Stimulated activated naive CD8-positive, alpha-beta T cell treated with anti-CD3 and anti-CD28 coated beads, Interleukin-15, amount 100 ng/mL, for 72 hours (primary cell): Measurements from ENCODE around the gene UAP1.
"Not testable (repeated sequence)": the region's sequence is repeated elsewhere in the genome, so short reads cannot be mapped to it uniquely, and the experiment has no call there.

Experiments used
- ATAC-seq: fragments of 150-1000 bp; cut with Tn5 transposase; 2 replicates; pipeline ENCODE4 v1.10.0; 2021; ENCODE audit warnings: mild to moderate bottlenecking, moderate library complexity
- DNase-seq, 2 donors: peaks; one replicate each; pipeline ENCODE4 v3.0.0; 2021 to 2022
- H3K27ac Mint-ChIP-seq, 2 donors: one replicate each; pipeline ENCODE4 v1.8.0; 2022; ENCODE audit warnings: mild to moderate bottlenecking in 2 of 2, mixed read lengths in 2 of 2, moderate library complexity in 2 of 2
- H3K27me3 Mint-ChIP-seq: one replicate; pipeline ENCODE4 v1.8.0; 2022; ENCODE audit warnings: mixed read lengths
- H3K4me1 Mint-ChIP-seq: one replicate; pipeline ENCODE4 v1.8.0; 2022; ENCODE audit warnings: mild to moderate bottlenecking, mixed read lengths
- H3K4me3 Mint-ChIP-seq, 2 donors: one replicate each; pipeline ENCODE4 v1.8.0; 2022; ENCODE audit warnings: mild to moderate bottlenecking in 2 of 2, mixed read lengths in 2 of 2, moderate library complexity in 1 of 2
- H3K9me3 Mint-ChIP-seq, 2 donors: one replicate each; pipeline ENCODE4 v1.8.0; 2022; ENCODE audit warnings: mixed read lengths in 2 of 2

Gene UAP1

DNA sequence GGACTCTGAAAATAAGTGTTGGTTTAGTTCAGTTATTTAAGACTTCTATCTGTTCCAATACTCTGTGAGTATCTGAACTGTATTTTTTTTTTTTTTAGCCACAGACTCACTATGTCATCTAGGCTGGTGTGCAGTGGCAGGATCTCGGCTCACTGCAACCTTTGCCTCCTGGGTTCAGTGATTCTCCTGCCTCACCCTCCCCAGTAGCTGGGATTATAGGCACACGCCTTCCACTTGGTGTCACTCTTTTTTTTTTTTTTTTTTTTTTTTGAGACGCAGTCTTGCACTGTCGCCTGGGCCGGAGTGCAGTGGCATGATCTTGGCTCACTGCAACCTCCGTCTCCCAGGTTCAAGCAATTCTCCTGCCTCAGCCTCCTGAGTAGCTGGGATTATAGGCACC, 21.4 kb downstream of the UAP1 start:
- H3K27ac Mint-ChIP-seq, H3K4me3 Mint-ChIP-seq, H3K27me3 Mint-ChIP-seq, H3K4me1 Mint-ChIP-seq, H3K9me3 Mint-ChIP-seq, ATAC-seq, DNase-seq: not testable (repeated sequence)

DNA sequence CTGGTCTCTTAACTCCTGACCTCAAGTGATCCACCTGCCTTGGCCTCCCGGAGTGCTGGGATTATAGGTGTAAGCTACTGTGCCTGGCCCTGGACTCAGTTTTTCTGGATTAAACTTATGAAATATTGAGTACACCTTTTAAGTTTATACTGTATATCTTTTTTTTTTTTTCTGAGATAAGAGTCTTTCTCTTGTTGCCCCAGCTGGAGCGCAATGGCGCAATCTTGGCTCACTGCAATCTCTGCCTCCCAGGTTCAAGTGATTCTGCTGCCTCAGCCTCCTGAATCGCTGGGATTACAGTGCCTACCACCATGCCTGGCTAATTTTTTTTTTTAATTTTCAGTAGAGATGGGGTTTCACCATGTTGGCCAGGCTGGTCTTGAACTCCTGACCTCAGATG, 23.6 kb downstream of the UAP1 start:
- peak overlapping the region in 1 of 2 donors; percentile 19 for H3K27ac Mint-ChIP-seq
- H3K9me3 Mint-ChIP-seq, DNase-seq, ATAC-seq, H3K4me3 Mint-ChIP-seq, H3K4me1 Mint-ChIP-seq, H3K27me3 Mint-ChIP-seq: not testable (repeated sequence)

DNA sequence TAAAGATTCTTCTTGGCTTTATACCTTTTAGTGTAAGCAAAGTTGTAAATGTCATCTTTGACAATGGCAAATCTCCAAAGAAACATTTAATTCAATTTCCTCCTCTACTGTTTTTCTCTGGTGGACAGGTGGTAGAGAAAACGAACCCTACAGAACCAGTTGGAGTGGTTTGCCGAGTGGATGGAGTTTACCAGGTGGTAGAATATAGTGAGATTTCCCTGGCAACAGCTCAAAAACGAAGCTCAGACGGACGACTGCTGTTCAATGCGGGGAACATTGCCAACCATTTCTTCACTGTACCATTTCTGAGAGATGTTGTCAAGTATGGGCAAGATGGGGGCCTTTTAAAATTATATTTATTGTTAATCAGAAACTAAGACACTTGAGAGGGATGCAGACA, 25.8 kb downstream of the UAP1 start:
- Mint-ChIP-seq H3K4me3 (no peak overlapping the region), H3K27me3 (no peaks in the 10 kb centered on the region), H3K27ac (no peak overlapping the region), H3K4me1 (no peaks in the 10 kb centered on the region), H3K9me3 (no peaks in the 10 kb centered on the region)
- DNase-seq (no peak), ATAC-seq (no peak)

DNA sequence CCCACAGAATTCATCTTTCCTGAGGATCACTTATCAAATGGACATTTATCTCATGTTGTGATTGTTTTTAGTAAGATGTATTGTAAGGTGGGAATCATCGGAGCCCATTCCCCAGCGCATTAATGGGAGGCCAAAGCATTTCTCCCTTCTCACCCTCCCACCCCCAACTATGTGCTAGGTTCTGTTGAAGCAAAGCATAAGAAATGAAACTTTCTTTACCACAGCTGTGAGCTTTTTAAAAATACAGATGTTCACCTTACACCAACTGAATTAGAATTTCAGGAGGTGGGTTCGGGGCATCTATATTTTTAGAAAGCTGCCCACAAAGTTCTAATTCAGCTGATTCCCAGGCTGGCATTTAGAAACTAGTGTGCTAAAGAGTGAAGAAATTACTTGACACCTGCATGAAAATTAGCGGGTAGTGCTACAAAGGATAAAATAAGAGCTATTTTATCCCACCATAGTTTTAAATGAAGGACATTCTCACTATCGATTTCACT, 26.3 kb downstream of the UAP1 start:
- ATAC-seq, result no peak
- Mint-ChIP-seq H3K9me3 (no peaks in the 10 kb centered on the region), H3K27ac (no peak overlapping the region), H3K4me3 (no peak overlapping the region), H3K4me1 (no peaks in the 10 kb centered on the region), H3K27me3 (no peaks in the 10 kb centered on the region)
- DNase-seq, result no peak

DNA sequence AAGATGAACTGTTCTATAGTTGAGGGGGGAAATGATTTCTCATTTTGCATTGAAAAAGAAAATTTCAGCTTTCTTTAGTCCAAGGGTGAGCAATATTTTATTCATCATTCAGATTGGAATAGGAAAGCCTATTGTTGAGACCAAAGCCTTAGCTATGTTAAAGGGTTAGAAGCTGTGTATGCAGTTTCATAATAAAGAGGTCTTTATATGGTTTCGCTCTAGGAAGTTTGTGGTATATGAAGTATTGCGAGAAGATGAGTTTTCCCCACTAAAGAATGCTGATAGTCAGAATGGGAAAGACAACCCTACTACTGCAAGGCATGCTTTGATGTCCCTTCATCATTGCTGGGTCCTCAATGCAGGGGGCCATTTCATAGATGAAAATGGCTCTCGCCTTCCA, 28.6 kb downstream of the UAP1 start:
- no peaks in the 10 kb centered on the region for H3K4me1 Mint-ChIP-seq
- H3K27ac Mint-ChIP-seq, result no peak overlapping the region
- H3K4me3 Mint-ChIP-seq, result no peak overlapping the region
- ATAC-seq, result no peak
- DNase-seq, result no peak
- no peaks in the 10 kb centered on the region for H3K27me3 Mint-ChIP-seq
- H3K9me3 Mint-ChIP-seq, result no peaks in the 10 kb centered on the region

DNA sequence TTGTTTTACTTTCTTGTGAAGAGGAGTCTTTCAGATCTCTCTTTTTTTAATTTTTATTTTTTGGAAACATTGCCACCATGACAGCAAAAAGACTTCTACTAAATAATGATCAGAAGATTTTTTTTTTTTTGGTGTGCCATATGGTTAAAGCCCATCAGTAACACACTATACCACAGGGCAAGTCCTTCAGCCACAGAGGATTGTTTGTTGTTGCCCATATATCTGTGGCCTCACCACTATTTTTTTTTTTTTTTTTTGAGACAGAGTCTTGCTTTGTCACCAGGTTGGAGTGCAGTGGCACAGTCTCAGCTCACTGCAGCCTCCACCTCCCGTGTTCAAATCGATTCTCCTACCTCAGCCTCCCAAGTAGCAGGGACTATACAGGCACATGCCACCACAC, 29.2 kb downstream of the UAP1 start:
- DNase-seq (no peak), ATAC-seq (no peak)
- H3K27me3 Mint-ChIP-seq, result no peaks in the 10 kb centered on the region
- peak overlapping the region in 1 of 2 donors; percentile 9 for H3K27ac Mint-ChIP-seq
- no peaks in the 10 kb centered on the region for H3K4me1 Mint-ChIP-seq
- no peak overlapping the region for H3K4me3 Mint-ChIP-seq
- H3K9me3 Mint-ChIP-seq, result no peaks in the 10 kb centered on the region

DNA sequence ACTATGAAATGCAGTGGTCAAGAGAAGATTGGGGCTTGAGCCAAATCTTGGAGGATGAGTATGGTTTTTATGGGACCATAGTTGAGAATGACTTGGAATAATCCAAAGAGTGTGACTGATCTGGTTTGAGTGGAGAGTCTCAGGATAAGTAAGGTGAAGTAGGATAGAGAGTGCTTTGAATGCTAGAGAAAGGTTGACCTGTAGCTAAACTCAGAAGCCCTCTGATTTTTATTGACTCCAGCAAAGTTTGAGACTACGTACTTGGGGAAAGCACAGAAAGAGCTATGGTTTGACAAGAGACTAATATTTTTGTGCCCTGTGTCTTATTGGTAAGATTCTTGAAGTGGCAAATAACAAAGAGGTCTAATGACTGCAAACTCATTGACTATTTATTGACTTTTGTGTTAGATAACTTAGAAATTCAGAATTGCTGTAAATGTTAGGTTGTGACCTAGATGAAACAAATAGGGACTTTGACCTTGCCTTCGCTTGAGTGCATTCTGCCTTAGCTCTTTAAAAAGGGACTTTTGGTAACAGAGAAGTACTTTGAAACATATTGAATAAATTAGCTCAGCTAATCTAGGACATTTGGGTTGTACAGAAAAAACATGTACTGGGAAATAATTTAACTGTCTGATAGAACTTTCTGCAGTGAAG, 35.1 kb downstream of the UAP1 start:
- ATAC-seq, result no peak
- no peaks in the 10 kb centered on the region for H3K4me1 Mint-ChIP-seq

DNA sequence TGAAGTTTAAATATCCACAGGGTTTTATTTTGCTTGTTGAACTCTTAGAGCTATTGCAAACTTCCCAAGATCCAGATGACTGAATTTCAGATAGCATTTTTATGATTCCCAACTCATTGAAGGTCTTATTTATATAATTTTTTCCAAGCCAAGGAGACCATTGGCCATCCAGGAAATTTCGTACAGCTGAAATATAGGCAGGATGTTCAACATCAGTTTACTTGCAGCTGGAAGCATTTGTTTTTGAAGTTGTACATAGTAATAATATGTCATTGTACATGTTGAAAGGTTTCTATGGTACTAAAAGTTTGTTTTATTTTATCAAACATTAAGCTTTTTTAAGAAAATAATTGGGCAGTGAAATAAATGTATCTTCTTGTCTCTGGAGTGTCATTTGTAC, 37.9 kb downstream of the UAP1 start:
- Mint-ChIP-seq H3K9me3 (no peaks in the 10 kb centered on the region), H3K27me3 (no peaks in the 10 kb centered on the region), H3K27ac (no peak overlapping the region), H3K4me3 (no peak overlapping the region), H3K4me1 (no peaks in the 10 kb centered on the region)
- no peak for DNase-seq
- no peak for ATAC-seq

More for the DNA sequence above, 35.1 kb downstream of the UAP1 start:
- Mint-ChIP-seq H3K9me3 (no peaks in the 10 kb centered on the region), H3K4me3 (no peak overlapping the region), H3K27ac (peak overlapping the region in 1 of 2 donors; percentile 15), H3K27me3 (no peaks in the 10 kb centered on the region)
- no peak for DNase-seq

DNA sequence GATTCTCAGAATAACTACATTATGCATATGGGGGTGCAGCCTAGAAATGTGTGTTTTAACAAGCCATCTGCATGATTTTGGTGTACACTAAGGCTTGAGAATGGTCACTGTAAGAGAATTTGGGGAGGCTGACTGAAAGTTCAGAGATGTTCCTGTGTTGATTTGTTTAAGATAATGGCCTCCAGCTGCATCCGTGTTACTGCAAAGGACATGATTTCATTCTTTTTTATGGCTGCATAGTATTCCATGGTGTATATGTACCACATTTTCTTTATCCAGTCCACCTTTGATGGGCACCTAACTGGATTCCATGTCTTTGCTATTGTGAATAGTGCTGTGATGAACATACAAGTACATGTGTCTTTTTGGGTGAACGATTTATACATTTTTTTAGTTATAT, 41.6 kb downstream of the UAP1 start:
- H3K4me1 Mint-ChIP-seq, H3K9me3 Mint-ChIP-seq, H3K27ac Mint-ChIP-seq, ATAC-seq, DNase-seq, H3K27me3 Mint-ChIP-seq, H3K4me3 Mint-ChIP-seq: not testable (repeated sequence)

DNA sequence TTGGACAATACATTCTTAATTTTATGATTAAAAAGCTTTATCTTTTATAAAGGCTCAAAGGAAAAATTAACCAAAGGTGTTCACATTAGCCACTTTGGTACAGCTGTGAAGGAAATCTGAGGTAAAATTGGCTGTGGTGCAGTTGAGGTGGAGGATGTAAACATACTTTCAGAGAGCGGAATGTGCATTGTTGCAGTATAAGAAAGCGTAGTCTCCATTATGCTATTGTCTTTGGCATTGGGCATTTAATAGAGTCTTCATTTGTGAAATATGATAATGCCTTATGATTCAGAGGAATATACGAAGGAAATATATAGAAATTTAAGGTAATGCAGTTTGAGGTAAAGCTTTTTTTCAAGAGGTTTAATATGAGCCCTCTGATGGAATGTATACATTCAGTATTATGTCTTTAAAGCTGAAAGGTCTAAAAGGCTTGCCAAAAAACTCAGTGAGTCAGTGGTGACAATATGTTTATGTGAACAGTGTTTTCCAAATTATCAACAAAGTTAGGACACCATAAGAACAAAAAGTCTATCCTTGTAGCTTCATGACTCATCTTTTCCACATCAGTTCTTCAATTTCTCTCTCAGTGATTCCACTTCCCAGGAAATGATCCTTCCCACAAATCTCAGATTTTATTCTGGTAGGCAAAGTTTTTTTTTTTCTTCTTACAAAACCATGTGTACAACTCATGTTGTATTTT, 43.9 kb downstream of the UAP1 start:
- Mint-ChIP-seq H3K4me3 (no peak overlapping the region), H3K27ac (no peak overlapping the region), H3K27me3 (no peaks in the 10 kb centered on the region), H3K4me1 (no peaks in the 10 kb centered on the region), H3K9me3 (no peaks in the 10 kb centered on the region)
- no peak for ATAC-seq
- no peak for DNase-seq

DNA sequence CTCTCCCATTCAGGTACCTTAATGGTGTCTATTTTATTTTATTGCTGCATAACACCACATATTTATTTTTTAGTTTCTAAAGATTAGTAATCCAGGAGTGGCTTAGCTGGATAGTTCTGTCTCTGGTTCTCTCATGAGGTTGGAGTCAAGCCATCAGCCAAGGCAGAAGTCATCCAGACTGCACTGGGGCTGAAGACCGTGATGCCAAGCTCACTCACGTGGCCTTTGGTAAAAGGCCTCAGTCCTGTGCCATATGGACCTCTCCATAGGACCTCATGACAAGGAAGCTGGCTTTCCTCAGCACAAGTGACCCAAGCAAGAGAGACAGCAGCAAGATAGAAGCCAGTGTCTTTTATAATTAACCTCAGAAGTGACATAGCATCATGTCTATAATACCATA, 47.8 kb downstream of the UAP1 start:
- ATAC-seq, result no peak
- Mint-ChIP-seq H3K9me3 (no peaks in the 10 kb centered on the region), H3K27me3 (no peaks in the 10 kb centered on the region), H3K27ac (no peak overlapping the region), H3K4me3 (no peak overlapping the region), H3K4me1 (no peaks in the 10 kb centered on the region)
- DNase-seq, result no peak

DNA sequence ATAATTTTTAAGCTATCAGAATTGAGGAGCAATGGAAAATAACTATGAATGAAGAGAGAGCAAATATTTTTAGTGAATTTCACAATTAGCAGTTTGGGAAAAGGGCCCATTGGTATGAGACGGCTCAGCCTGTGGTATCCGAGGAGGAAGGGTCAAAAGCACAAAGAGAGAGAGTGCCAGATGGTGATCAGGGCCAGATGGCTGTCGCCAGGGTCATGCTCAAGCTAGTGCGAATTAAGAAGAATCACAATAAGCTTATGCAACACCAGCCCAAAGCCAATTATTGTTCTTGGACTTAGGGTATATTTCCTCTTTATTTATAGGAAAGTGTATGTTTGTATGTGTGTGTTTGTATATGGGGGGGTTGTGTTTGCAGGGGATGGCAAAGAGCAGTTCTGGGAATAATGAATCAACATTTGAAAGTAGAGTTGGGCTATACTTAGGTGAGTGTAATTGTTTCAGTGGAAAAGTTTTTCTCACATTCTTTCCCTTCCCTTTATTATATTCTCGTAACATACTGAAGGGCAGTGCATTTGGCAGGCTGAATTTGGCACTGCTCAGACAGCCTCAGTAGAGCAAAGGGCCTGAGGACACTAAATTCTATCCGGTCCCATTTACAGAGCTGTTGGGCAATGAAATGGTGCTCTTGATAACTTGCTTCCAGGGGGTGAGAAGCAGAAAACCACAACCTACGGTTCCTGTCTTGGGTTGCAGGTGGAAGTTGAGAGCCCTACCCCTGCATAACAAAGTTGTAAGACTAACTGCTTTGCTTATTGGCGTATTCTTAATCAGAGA, 51.3 kb downstream of the UAP1 start:
- no peak overlapping the region for H3K27ac Mint-ChIP-seq

DNA sequence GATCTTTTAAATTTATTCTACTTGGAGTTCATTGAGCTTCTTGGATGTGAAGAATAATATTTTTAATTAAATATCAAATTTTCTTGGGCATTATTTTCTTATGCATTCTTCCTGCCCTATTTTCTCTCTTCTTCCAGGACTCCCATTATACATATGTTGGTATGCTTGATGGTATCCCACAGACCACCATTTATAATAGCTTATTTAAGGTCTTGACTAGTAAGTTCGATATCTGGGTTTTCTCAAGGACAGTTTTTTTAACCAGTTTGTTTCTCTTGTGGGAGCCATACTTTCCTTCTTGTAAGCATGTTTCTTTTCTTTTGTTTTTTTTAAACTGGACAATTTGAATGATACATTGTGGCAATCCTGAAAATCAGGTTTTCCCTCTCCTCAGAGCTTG, 55.3 kb downstream of the UAP1 start:
- Mint-ChIP-seq H3K4me3 (no peak overlapping the region), H3K27ac (no peak overlapping the region), H3K27me3 (no peaks in the 10 kb centered on the region), H3K4me1 (no peaks in the 10 kb centered on the region), H3K9me3 (peaks cover 0 to 8% of the 10 kb centered on the region in 2 donors)
- ATAC-seq (no peak), DNase-seq (no peak)

More for the DNA sequence above, 51.3 kb downstream of the UAP1 start:
- H3K27me3 Mint-ChIP-seq, result no peaks in the 10 kb centered on the region
- H3K4me3 Mint-ChIP-seq, result no peak overlapping the region
- DNase-seq (no peak), ATAC-seq (no peak)
- H3K9me3 Mint-ChIP-seq, result peaks cover 0 to 8% of the 10 kb centered on the region in 2 donors
- no peaks in the 10 kb centered on the region for H3K4me1 Mint-ChIP-seq

DNA sequence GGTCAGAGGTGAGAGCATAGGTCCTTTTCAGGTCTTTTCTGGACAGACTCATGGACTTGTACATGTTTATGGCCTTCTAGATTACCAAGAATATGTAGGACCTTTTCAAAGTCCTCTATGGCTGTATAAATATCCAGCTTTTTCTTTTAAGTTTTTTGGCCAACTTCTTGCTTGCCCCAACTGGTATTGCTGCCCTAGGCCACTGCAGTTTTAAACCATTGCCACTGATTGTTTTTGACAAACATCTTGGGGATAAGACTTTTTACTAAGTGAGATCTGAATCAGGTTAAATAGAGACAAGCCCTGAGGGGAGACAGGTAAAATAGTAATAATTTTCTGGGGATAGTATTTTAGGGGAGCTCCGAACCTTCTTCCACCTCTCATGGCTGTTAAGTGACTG, 56.0 kb downstream of the UAP1 start:
- ATAC-seq, result no peak
- DNase-seq, result no peak
- no peaks in the 10 kb centered on the region for H3K27me3 Mint-ChIP-seq
- no peak overlapping the region for H3K4me3 Mint-ChIP-seq
- no peaks in the 10 kb centered on the region for H3K4me1 Mint-ChIP-seq
- no peak overlapping the region for H3K27ac Mint-ChIP-seq
- peaks cover 0 to 8% of the 10 kb centered on the region in 2 donors for H3K9me3 Mint-ChIP-seq

DNA sequence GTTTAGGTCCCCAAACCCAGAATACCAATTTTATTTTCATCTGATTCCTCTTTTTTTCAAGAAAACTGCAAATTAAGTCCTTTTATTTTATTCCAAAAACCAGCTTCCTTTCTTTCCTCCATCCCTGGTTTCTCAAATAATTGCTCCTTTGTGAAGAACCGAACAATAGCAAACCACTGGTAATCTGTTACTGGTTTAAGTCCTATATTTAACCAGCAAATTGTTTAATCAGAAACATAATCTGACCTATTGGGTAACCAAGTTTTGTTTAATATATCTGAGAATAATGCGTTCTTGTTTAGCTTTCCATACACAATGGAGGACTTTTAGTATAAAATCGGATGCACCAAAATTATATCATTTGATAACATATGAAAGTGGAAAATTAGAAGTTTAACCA, 57.6 kb downstream of the UAP1 start:
- H3K4me1 Mint-ChIP-seq, result no peaks in the 10 kb centered on the region

DNA sequence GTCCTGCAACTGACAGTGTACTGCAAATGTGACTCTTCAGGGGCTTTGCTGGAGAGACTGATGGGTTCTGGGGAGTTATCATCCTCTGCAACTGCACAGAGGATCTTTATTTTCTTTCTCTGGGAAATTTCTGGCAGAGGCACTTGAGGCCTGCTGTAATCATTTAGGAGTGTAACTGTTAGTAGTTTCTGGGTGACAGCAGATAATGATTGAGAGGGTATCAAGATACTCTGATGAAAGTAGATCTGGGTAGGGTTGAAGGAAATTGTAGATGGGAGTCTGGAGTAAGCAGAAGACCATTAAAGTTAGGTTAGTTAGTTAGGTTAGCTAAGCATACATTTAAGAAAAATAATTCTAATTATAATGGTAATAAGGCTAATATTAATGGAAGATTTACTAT, 59.7 kb downstream of the UAP1 start:
- no peaks in the 10 kb centered on the region for H3K27me3 Mint-ChIP-seq
- peaks cover 0 to 8% of the 10 kb centered on the region in 2 donors for H3K9me3 Mint-ChIP-seq
- H3K27ac Mint-ChIP-seq, result no peak overlapping the region
- DNase-seq (no peak), ATAC-seq (no peak)
- H3K4me3 Mint-ChIP-seq, result no peak overlapping the region
- H3K4me1 Mint-ChIP-seq, result no peaks in the 10 kb centered on the region

More for the DNA sequence above, 57.6 kb downstream of the UAP1 start:
- DNase-seq (no peak), ATAC-seq (no peak)
- Mint-ChIP-seq H3K27ac (no peak overlapping the region), H3K4me3 (no peak overlapping the region), H3K27me3 (no peaks in the 10 kb centered on the region), H3K9me3 (peaks cover 0 to 8% of the 10 kb centered on the region in 2 donors)
